A549 (cell line): ENCODE measurements around the gene DISC1. TPM values are rescaled to one million over a fixed set of nuclear protein-coding genes. Genes with fewer than 3 reads are reported as not detected.

Source experiments
- ATAC-seq, 2 experiments: fragments of 200-7000 bp in 1 of 2; fragments of >200 bp in 1 of 2; cut with Nextera tagmentation in 1 of 2; cut with Tn5 transposase in 1 of 2; 3 replicates each; pipeline versions ENCODE4 v1.8.0 to v1.9.1; 2018 to 2020; ENCODE audit warnings: mild to moderate bottlenecking in 1 of 2, moderate library complexity in 1 of 2
- CTCF ChIA-PET: fragments of 300-600 bp; sonication (Branson Sonifier 250); formaldehyde crosslinking; extraction: SDS; loops from one replicate; lab custom pipeline; 2021; ENCODE audit warnings: antibody characterized with exemption, inconsistent platforms; lab: Yijun Ruan, JAX
- POLR2A ChIA-PET: fragments of 350-600 bp; formaldehyde crosslinking; extraction: SDS; loops from one replicate; lab custom pipeline; 2021; ENCODE audit warnings: antibody characterized with exemption, inconsistent platforms; lab: Yijun Ruan, JAX
- DNase-seq, 2 experiments: peaks; one replicate each; pipeline versions ENCODE4 v3.0.0 to v3.0.0-alpha.2; 2011 to 2016; ENCODE audit warnings: low read depth in 1 of 2, low spot score in 1 of 2
- FAIRE-seq: peaks from 2 replicates; lab custom pipeline; 2011; peaks lifted over from hg19 to GRCh38; lab: Jason Lieb, UNC
- H3K27ac ChIP-seq, 2 experiments: fragments of >200 bp; sonication (Bioruptor Twin); formaldehyde crosslinking; 3 replicates each; pipeline ENCODE4 v1.5.1; 2016 to 2017
- H3K4me1 ChIP-seq: fragments of >200 bp; sonication (Bioruptor Twin); formaldehyde crosslinking; 3 replicates; pipeline ENCODE4 v1.6.1; 2016
- H3K4me2 ChIP-seq: fragments of >200 bp; sonication (Bioruptor Twin); formaldehyde crosslinking; 3 replicates; pipeline ENCODE4 v1.6.1; 2016
- H3K4me3 ChIP-seq: fragments of >200 bp; sonication (Bioruptor Twin); formaldehyde crosslinking; 3 replicates; pipeline ENCODE4 v1.5.1; 2016
- H3K9me3 ChIP-seq: fragments of >200 bp; sonication (Bioruptor Twin); formaldehyde crosslinking; 3 replicates; pipeline ENCODE4 v1.6.1; 2016
- ATOH8 ChIP-seq: fragments of 250-450 bp; sonication (Bioruptor Pico); IDR thresholded peaks from 2 replicates; pipeline ENCODE4 v1.5.0; 2020; ENCODE audit warnings: low read depth, mild to moderate bottlenecking, moderate library complexity
- BCL3 ChIP-seq: fragments of >200 bp; sonication (Bioruptor Twin); formaldehyde crosslinking; IDR thresholded peaks from 3 replicates; pipeline ENCODE4 v1.6.1; 2016
- CTCF ChIP-seq: fragments of >200 bp; sonication (Bioruptor Twin); formaldehyde crosslinking; IDR thresholded peaks from 3 replicates; pipeline ENCODE4 v1.5.1; 2016
- E2F6 ChIP-seq: IDR thresholded peaks from 2 replicates; pipeline ENCODE4 v1.6.1; 2012; ENCODE audit warnings: low read depth, borderline replicate concordance
- EHMT2 ChIP-seq: fragments of 200-600 bp; sonication (generic); IDR thresholded peaks from 2 replicates; pipeline ENCODE4 v1.6.1; 2016; ENCODE audit warnings: antibody characterized with exemption, low read depth, mild to moderate bottlenecking, moderate library complexity
- ESRRA ChIP-seq: fragments of 150-350 bp; IDR thresholded peaks from 2 replicates; pipeline ENCODE4 v1.6.1; 2014; ENCODE audit warnings: mild to moderate bottlenecking, low read length, borderline replicate concordance
- FOSB ChIP-seq: fragments of 250-450 bp; sonication (Bioruptor Pico); IDR thresholded peaks from 2 replicates; pipeline ENCODE4 v1.5.0; 2020; ENCODE audit warnings: mild to moderate bottlenecking, moderate library complexity
- GATA3 ChIP-seq: IDR thresholded peaks from 2 replicates; pipeline ENCODE4 v1.6.1; 2012; ENCODE audit warnings: borderline replicate concordance
- HDAC2 ChIP-seq: fragments of 200-600 bp; sonication (generic); IDR thresholded peaks from 2 replicates; pipeline ENCODE4 v1.6.1; 2016
- HOXA7 ChIP-seq: fragments of 250-450 bp; sonication (Bioruptor Pico); IDR thresholded peaks from 2 replicates; pipeline ENCODE4 v1.5.0; 2020; ENCODE audit warnings: mild to moderate bottlenecking, moderate library complexity
- HOXB13 ChIP-seq: fragments of 250-450 bp; sonication (Bioruptor Pico); IDR thresholded peaks from 2 replicates; pipeline ENCODE4 v1.5.0; 2020; ENCODE audit warnings: low read depth, mild to moderate bottlenecking, moderate library complexity
- JUNB ChIP-seq: fragments of >200 bp; sonication (Bioruptor Twin); formaldehyde crosslinking; IDR thresholded peaks from 2 replicates; pipeline ENCODE4 v1.6.1; 2016
- KDM5A ChIP-seq: fragments of 200-600 bp; sonication (generic); IDR thresholded peaks from 2 replicates; pipeline ENCODE4 v1.6.1; 2016; ENCODE audit warnings: antibody characterized with exemption, mild to moderate bottlenecking
- MYC ChIP-seq: IDR thresholded peaks from 2 replicates; pipeline ENCODE4 v1.6.1; 2012; ENCODE audit warnings: mild to moderate bottlenecking, inconsistent platforms, low read length, improper control_type of control experiment, borderline replicate concordance
- NFE2L2 ChIP-seq: fragments of 150-350 bp; conservative IDR thresholded peaks from 2 replicates; pipeline ENCODE4 v1.6.1; 2014; ENCODE audit warnings: low read length
- NR3C1 ChIP-seq: fragments of >200 bp; sonication (Bioruptor Twin); formaldehyde crosslinking; IDR thresholded peaks from 3 replicates; pipeline ENCODE4 v1.6.1; 2017
- PHF8 ChIP-seq: fragments of 200-600 bp; sonication (generic); IDR thresholded peaks from 2 replicates; pipeline ENCODE4 v1.6.1; 2016; ENCODE audit warnings: low read depth, mild to moderate bottlenecking, antibody characterized with exemption, moderate library complexity, borderline replicate concordance
- POLR2A ChIP-seq: IDR thresholded peaks from 2 replicates; pipeline ENCODE4 v1.6.1; 2012; ENCODE audit warnings: mild to moderate bottlenecking, low read length
- RCOR1 ChIP-seq: fragments of 150-350 bp; IDR thresholded peaks from 2 replicates; pipeline ENCODE4 v1.6.1; 2014; ENCODE audit warnings: antibody characterized with exemption, low read length, low read depth
- SMC3 ChIP-seq: fragments of >200 bp; sonication (Bioruptor Twin); formaldehyde crosslinking; IDR thresholded peaks from 3 replicates; pipeline ENCODE4 v1.6.1; 2018; ENCODE audit warnings: inconsistent platforms
- TFCP2L1 ChIP-seq: fragments of 250-450 bp; sonication (Bioruptor Pico); IDR thresholded peaks from 2 replicates; pipeline ENCODE4 v1.5.0; 2021; ENCODE audit warnings: mild to moderate bottlenecking
- TP53 ChIP-seq: fragments of 250-450 bp; sonication (Bioruptor Pico); IDR thresholded peaks from 2 replicates; pipeline ENCODE4 v1.5.0; 2021; ENCODE audit warnings: mild to moderate bottlenecking, moderate library complexity
- ZSCAN20 ChIP-seq: fragments of 250-450 bp; sonication (Bioruptor Pico); IDR thresholded peaks from 2 replicates; pipeline ENCODE4 v1.8.0; 2022; ENCODE audit warnings: mild to moderate bottlenecking, moderate library complexity
- WGBS: methylation state at CpG from one replicate; pipeline ENCODE4 v1.1.6; 2017; ENCODE audit errors: missing lambda C conversion rate; 5-methylcytosine and 5-hydroxymethylcytosine counted together
- polyA plus RNA-seq, 4 experiments: library from polyadenylated mRNA; depleted of rRNA in 3 of 4; stranded (reverse); fragments of >200 nt; fragmentation: RNase III in 1 of 4; extraction: RNeasy Plus Mini Kit Qiagen cat#74134 plus additional on column Dnase treatment in 1 of 4; gene quantifications; 2 replicates in 3 of 4; 3 replicates in 1 of 4; pipeline ENCODE4 v1.2.3, GENCODE V29; 2011 to 2017
- TF ChIP-seq, protein P1 (sequence below): fragments of 200-600 bp; sonication (generic); IDR thresholded peaks from 2 replicates; pipeline ENCODE4 v1.6.1; 2016; ENCODE audit warnings: antibody characterized with exemption, mild to moderate bottlenecking, moderate library complexity
- TF ChIP-seq, protein P2 (sequence below): fragments of 250-450 bp; sonication (Bioruptor Pico); IDR thresholded peaks from 2 replicates; pipeline ENCODE4 v1.5.0; 2021; ENCODE audit warnings: mild to moderate bottlenecking, moderate library complexity, borderline replicate concordance

The DISC1 gene
- polyA plus RNA-seq, 2 of the 4 experiments (the other 2 are of a cell fraction): 0.39 to 0.74 TPM

- no peak for FAIRE-seq
- H3K27ac ChIP-seq: no peak overlapping the region
- POLR2A ChIA-PET: no interaction called here
- no peak overlapping the region for H3K4me2 ChIP-seq
- CTCF ChIA-PET: interaction anchor here (0.9 kb wide), 1 partner anchor 24 kb away, joined by 3 read pairs; no protein-coding TSS in a partner anchor
- no peaks in the 10 kb centered on the region for H3K9me3 ChIP-seq
- no peak overlapping the region for H3K4me3 ChIP-seq
- H3K4me1 ChIP-seq: no peaks in the 10 kb centered on the region
- no peak for DNase-seq
- TF ChIP-seq NFE2L2: no peak
- no peak for TF ChIP-seq POLR2A
- TF ChIP-seq, protein P1, sequence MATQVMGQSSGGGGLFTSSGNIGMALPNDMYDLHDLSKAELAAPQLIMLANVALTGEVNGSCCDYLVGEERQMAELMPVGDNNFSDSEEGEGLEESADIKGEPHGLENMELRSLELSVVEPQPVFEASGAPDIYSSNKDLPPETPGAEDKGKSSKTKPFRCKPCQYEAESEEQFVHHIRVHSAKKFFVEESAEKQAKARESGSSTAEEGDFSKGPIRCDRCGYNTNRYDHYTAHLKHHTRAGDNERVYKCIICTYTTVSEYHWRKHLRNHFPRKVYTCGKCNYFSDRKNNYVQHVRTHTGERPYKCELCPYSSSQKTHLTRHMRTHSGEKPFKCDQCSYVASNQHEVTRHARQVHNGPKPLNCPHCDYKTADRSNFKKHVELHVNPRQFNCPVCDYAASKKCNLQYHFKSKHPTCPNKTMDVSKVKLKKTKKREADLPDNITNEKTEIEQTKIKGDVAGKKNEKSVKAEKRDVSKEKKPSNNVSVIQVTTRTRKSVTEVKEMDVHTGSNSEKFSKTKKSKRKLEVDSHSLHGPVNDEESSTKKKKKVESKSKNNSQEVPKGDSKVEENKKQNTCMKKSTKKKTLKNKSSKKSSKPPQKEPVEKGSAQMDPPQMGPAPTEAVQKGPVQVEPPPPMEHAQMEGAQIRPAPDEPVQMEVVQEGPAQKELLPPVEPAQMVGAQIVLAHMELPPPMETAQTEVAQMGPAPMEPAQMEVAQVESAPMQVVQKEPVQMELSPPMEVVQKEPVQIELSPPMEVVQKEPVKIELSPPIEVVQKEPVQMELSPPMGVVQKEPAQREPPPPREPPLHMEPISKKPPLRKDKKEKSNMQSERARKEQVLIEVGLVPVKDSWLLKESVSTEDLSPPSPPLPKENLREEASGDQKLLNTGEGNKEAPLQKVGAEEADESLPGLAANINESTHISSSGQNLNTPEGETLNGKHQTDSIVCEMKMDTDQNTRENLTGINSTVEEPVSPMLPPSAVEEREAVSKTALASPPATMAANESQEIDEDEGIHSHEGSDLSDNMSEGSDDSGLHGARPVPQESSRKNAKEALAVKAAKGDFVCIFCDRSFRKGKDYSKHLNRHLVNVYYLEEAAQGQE: no peak
- no peak for TF ChIP-seq TP53
- TF ChIP-seq HOXB13 (CRISPR knock-in tag): no peak
- TF ChIP-seq GATA3: no peak
- TF ChIP-seq MYC: no peak
- TF ChIP-seq HOXA7 (CRISPR knock-in tag): no peak
- no peak for TF ChIP-seq E2F6
- WGBS: 66% methylated on average over 4 of the region's 4 CpGs
- no peak for ATAC-seq
Measured at GRCh38 chr1:231890791-231891190, 264.2 kb downstream of the DISC1 start.

- FAIRE-seq (no peak), DNase-seq (no peak), ATAC-seq (no peak)
- TF ChIP-seq NR3C1: no peak
- no peak for TF ChIP-seq TFCP2L1
- TF ChIP-seq, protein P2, sequence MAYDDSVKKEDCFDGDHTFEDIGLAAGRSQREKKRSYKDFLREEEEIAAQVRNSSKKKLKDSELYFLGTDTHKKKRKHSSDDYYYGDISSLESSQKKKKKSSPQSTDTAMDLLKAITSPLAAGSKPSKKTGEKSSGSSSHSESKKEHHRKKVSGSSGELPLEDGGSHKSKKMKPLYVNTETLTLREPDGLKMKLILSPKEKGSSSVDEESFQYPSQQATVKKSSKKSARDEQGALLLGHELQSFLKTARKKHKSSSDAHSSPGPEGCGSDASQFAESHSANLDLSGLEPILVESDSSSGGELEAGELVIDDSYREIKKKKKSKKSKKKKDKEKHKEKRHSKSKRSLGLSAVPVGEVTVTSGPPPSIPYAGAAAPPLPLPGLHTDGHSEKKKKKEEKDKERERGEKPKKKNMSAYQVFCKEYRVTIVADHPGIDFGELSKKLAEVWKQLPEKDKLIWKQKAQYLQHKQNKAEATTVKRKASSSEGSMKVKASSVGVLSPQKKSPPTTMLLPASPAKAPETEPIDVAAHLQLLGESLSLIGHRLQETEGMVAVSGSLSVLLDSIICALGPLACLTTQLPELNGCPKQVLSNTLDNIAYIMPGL (CRISPR knock-in tag): no peak
- TF ChIP-seq HDAC2: no peak
- no peak for TF ChIP-seq ZSCAN20 (CRISPR knock-in tag)
- no peak for TF ChIP-seq HOXB13 (CRISPR knock-in tag)
- no peak for TF ChIP-seq ESRRA
- no peak for TF ChIP-seq MYC
- no peak for TF ChIP-seq SMC3
- Histone ChIP-seq H3K4me3 (no peak overlapping the region), H3K4me1 (no peaks in the 10 kb centered on the region), H3K27ac (no peak overlapping the region), H3K9me3 (no peaks in the 10 kb centered on the region), H3K4me2 (no peak overlapping the region)
- WGBS: 64% methylated on average over 7 of the region's 7 CpGs
- POLR2A ChIA-PET: no interaction called here
- CTCF ChIA-PET: interaction anchor here (1.3 to 1.4 kb wide), 2 partner anchors 27 to 49 kb away, joined by 4 to 5 read pairs; no protein-coding TSS in a partner anchor
Measured at GRCh38 chr1:231893400-231894102, 267.0 kb downstream of the DISC1 start.

DNA sequence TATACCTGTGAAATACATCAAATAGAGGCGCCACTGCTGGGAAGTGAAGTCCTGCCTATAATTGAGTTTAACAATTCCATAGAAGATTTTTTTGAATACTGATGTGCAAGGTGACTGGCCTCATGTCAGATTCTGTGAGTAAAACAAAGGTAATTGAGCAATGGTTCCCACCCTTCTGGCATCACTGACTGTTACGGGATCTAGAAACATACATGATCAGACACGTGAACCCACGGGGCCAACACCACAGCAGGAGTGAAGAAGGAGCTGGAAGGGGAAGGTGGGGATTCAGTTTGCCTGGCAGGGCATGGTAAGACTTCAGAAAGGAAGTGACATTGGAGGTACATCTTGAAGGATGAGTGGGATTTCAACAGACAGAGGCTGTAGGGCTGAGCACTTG, 270.2 kb downstream of the DISC1 start:
- ChIA-PET CTCF (no interaction called here), POLR2A (no interaction called here)
- Histone ChIP-seq H3K4me2 (no peak overlapping the region), H3K4me1 (no peaks in the 10 kb centered on the region), H3K4me3 (no peak overlapping the region), H3K9me3 (no peaks in the 10 kb centered on the region), H3K27ac (no peak overlapping the region)
- no peak for ATAC-seq
- no peak for DNase-seq
- FAIRE-seq: no peak
- 88% methylated on average over 4 of the region's 4 CpGs for WGBS
- TF ChIP-seq MYC: no peak
- no peak for TF ChIP-seq HDAC2
- no peak for TF ChIP-seq KDM5A
- TF ChIP-seq PHF8: no peak
- no peak for TF ChIP-seq CTCF
- TF ChIP-seq JUNB: no peak
- TF ChIP-seq FOSB (CRISPR knock-in tag): no peak
- TF ChIP-seq BCL3: no peak
- TF ChIP-seq ATOH8 (CRISPR knock-in tag): no peak
- TF ChIP-seq RCOR1: no peak
- TF ChIP-seq EHMT2: no peak
